Loucy (cell line): ENCODE data around the gene SAMSN1.

Experiments used
- EZH2phosphoT487 ChIP-seq: fragments of 200-600 bp; IDR thresholded peaks from 2 replicates; pipeline ENCODE4 v1.6.1; 2018; ENCODE audit warnings: antibody characterized with exemption, mild to moderate bottlenecking, moderate library complexity, borderline replicate concordance
- TF ChIP-seq, protein P1 (sequence below): fragments of 200-600 bp; sonication (generic); conservative IDR thresholded peaks from 2 replicates; pipeline ENCODE4 v1.5.1; 2014; ENCODE audit warnings: mild to moderate bottlenecking, antibody characterized with exemption, low read length

DNA sequence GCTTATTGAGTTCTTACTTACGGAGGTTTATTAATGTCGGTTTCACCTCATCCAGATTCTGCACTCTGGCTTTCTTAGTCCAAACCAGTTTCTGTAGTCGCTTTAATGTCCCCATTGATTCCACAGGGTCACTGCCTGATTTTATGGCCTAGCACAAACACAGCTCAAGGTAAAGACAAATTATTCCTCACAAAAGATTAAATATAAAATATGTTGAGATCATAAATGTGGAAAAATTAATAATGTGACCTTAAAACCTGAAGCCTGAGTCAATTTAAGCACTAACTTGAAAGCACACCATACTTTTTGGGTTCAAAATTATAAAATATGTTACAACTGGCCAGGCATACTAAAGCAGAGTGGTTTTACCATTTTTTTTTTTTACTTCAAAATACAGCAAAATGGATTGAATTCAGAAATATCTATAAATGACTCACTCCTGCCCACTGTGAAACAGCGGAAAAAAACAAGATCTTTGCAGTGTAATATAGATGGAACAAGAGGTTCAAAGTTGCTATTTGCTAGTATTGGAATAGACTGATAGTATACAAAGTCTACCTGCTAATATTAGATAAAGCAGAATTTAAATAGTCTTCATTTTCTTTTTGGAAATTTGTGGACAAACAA is 37.6 kb upstream of the SAMSN1 start:
- TF ChIP-seq, protein P1, sequence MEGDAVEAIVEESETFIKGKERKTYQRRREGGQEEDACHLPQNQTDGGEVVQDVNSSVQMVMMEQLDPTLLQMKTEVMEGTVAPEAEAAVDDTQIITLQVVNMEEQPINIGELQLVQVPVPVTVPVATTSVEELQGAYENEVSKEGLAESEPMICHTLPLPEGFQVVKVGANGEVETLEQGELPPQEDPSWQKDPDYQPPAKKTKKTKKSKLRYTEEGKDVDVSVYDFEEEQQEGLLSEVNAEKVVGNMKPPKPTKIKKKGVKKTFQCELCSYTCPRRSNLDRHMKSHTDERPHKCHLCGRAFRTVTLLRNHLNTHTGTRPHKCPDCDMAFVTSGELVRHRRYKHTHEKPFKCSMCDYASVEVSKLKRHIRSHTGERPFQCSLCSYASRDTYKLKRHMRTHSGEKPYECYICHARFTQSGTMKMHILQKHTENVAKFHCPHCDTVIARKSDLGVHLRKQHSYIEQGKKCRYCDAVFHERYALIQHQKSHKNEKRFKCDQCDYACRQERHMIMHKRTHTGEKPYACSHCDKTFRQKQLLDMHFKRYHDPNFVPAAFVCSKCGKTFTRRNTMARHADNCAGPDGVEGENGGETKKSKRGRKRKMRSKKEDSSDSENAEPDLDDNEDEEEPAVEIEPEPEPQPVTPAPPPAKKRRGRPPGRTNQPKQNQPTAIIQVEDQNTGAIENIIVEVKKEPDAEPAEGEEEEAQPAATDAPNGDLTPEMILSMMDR: no peak
- TF ChIP-seq EZH2phosphoT487: no peak
